ENCODE data around the gene PRKCI.

GRCh38 chr3:170295586-170295985 is 73.4 kb downstream of the PRKCI start:
- no peak for TF ChIP-seq POLR2AphosphoS5 (IDR thresholded peaks at IDR 0.05)
- TF ChIP-seq, protein P1, sequence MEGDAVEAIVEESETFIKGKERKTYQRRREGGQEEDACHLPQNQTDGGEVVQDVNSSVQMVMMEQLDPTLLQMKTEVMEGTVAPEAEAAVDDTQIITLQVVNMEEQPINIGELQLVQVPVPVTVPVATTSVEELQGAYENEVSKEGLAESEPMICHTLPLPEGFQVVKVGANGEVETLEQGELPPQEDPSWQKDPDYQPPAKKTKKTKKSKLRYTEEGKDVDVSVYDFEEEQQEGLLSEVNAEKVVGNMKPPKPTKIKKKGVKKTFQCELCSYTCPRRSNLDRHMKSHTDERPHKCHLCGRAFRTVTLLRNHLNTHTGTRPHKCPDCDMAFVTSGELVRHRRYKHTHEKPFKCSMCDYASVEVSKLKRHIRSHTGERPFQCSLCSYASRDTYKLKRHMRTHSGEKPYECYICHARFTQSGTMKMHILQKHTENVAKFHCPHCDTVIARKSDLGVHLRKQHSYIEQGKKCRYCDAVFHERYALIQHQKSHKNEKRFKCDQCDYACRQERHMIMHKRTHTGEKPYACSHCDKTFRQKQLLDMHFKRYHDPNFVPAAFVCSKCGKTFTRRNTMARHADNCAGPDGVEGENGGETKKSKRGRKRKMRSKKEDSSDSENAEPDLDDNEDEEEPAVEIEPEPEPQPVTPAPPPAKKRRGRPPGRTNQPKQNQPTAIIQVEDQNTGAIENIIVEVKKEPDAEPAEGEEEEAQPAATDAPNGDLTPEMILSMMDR (IDR thresholded peaks at IDR 0.05; ENCODE audit: poor library complexity, severe bottlenecking) = no peak

Data from neural cell (in vitro differentiated cells).